ENCODE results near the gene GJA9. TPM values are rescaled to one million over a fixed set of nuclear protein-coding genes. Genes with fewer than 3 reads are reported as not detected.

The GJA9 gene
- polyA plus RNA-seq, 2 of the 4 experiments (the other 2 are of a cell fraction): not detected

DNA sequence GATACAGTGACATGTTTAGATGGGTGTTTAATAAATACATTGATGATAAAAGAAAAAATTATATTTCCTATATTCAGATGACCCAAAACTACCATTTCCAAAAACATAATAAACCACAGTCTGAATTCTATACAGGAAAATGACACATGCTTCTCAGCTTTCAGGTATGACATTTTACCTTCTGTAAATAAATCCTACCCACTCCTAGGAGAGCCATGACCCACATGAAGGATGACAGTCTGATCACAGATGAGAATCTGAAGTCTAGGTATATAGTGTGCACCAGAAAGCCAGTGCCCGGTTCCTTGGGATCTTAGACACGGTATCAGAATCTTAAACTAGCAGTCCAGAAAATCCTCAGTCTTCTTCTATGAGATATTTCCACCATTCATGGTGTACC lies 3.7 kb upstream of the GJA9 start (continued):
- TF ChIP-seq FOSL2 (IDR thresholded peaks at IDR 0.05): no peak
- TF ChIP-seq FOSL2 (CRISPR knock-in tag; IDR thresholded peaks at IDR 0.05): no peak
- no peak for TF ChIP-seq HOXB5 (CRISPR knock-in tag; IDR thresholded peaks at IDR 0.05)
- TF ChIP-seq POLR2AphosphoS2 (conservative IDR thresholded peaks at IDR 0.05; ENCODE audit: low read length): no peak

DNA sequence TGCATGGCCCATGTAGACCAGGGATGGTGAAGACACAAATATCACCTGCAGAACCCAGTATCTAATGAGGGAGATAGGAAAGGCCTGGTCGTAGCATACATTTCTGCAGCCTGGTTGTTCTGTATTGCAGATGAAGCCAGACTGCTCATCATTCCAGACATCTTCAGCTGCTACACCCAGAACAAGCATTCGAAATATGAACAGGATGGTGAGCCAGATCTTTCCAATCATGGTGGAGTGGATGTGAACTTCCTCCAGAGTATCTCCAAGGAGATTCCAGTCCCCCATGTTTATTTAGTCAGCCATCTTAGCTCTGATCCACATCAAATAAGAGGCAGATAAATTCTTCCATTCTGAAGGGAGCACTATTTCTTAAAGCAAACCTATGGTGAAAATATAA lies 5.6 kb downstream of the GJA9 start:
- no peak overlapping the region for H3K4me3 ChIP-seq
- POLR2A ChIA-PET: no interaction called here
- CTCF ChIA-PET: interaction anchor here (0.6 kb wide), 1 partner anchor 175 kb away, joined by 4 read pairs; no protein-coding TSS in a partner anchor
- ATAC-seq (no peak), DNase-seq (ENCODE audit: low read depth in 1 of 2, low spot score in 1 of 2) (no peak), FAIRE-seq (no peak)
- H3K4me2 ChIP-seq: no peak overlapping the region
- TF ChIP-seq HOXB5 (CRISPR knock-in tag; IDR thresholded peaks at IDR 0.05): no peak
- TF ChIP-seq CTCF (IDR thresholded peaks at IDR 0.05): no peak
- TF ChIP-seq USF2 (IDR thresholded peaks at IDR 0.05): no peak
- no peak for TF ChIP-seq HEYL (CRISPR knock-in tag; IDR thresholded peaks at IDR 0.05)
- no peak for TF ChIP-seq RARB (CRISPR knock-in tag; IDR thresholded peaks at IDR 0.05)
- TF ChIP-seq ESRRA (IDR thresholded peaks at IDR 0.05; ENCODE audit: borderline replicate concordance, low read length): no peak
- TF ChIP-seq CHD2 (IDR thresholded peaks at IDR 0.05; ENCODE audit: low read length, partially characterized antibody): no peak
- no peak for TF ChIP-seq NR3C1 (IDR thresholded peaks at IDR 0.05)
- no peak for TF ChIP-seq JUNB (IDR thresholded peaks at IDR 0.05)
- TF ChIP-seq FOSL2 (IDR thresholded peaks at IDR 0.05): no peak
- no peak for TF ChIP-seq FOSL2 (CRISPR knock-in tag; IDR thresholded peaks at IDR 0.05)
- H3K4me1 ChIP-seq: peaks cover 10% of the 10 kb centered on the region; the same call in 2 of the 3 replicates
- 53% methylated on average over 2 of the region's 2 CpGs for WGBS (ENCODE audit: missing lambda C conversion rate)
- H3K27ac ChIP-seq: no peak overlapping the region
- H3K9me3 ChIP-seq: no peaks in the 10 kb centered on the region

DNA sequence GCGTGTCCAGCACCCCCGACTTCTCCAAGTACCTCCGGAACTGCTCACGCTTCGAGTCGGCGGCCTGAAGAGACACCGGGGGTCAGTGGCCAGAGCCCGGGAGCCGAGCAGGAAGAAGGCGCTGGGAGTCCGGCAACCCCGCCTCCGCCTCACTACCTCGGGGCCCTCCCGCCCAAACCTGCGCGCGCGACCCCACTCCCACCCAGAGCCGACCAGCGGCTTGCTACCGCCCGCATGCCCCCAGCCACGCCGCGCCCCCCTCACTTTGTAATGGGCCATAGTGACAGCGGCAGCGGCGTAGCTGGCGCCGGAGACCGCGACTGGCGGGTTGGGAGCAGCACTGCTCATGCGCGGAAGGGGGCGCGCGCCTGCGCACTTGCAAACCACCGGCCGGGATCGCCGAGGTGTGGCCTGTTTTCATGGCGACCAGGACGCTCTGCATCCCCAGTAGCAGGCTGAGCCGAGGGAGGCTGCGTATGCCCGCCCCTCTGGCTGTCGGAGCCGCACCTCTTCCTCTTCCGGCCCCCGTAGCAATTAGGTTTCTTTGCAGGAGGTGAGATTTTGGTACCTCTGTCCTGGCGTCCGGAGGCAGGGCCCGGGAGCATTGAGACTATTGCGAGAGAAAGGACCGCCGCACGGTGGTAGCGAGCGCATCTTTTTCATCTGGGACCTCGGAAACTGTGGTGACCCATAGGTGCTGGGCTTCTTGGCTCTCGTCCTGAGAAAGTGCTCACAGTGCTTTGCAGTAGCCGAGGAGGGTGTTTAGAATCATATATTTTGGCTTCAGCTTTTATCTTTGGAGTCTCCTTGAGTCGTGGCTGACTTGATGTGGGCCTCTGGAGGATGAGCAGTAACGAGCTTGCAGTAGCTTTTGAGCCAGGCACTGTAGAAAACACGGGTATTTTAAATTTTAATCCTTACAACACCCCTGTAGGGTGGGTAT lies 8.1 kb downstream of the GJA9 start, which contains the start of gene MYCBP:
TSS of gene MYCBP (minus strand) at position 322 of the 943 bp plus-strand sequence. CDS start at position 279, 43 bp downstream.
- Histone ChIP-seq H3K4me1 (peaks cover 10% of the 10 kb centered on the region; the same call in 2 of the 3 replicates), H3K4me3 (peak within 1 kb of the TSS; percentile 63), H3K27ac (peak within 1 kb of the TSS; percentile 78 to 88), H3K9me3 (no peaks in the 10 kb centered on the region), H3K4me2 (peak within 1 kb of the TSS; percentile 98)
- ChIA-PET CTCF (interaction anchor here (1.2 kb wide), 1 partner anchor 219 kb away, joined by 3 read pairs; no protein-coding TSS in a partner anchor), POLR2A (no interaction called here)
- 3% methylated on average over 11 of the region's 69 CpGs for WGBS (ENCODE audit: missing lambda C conversion rate)
- FAIRE-seq: no peak
- DNase-seq (ENCODE audit: low read depth in 1 of 2, low spot score in 1 of 2): peak; percentile 93 to 94
- peak; percentile 99 to 100 for ATAC-seq
- TF ChIP-seq, protein P1, sequence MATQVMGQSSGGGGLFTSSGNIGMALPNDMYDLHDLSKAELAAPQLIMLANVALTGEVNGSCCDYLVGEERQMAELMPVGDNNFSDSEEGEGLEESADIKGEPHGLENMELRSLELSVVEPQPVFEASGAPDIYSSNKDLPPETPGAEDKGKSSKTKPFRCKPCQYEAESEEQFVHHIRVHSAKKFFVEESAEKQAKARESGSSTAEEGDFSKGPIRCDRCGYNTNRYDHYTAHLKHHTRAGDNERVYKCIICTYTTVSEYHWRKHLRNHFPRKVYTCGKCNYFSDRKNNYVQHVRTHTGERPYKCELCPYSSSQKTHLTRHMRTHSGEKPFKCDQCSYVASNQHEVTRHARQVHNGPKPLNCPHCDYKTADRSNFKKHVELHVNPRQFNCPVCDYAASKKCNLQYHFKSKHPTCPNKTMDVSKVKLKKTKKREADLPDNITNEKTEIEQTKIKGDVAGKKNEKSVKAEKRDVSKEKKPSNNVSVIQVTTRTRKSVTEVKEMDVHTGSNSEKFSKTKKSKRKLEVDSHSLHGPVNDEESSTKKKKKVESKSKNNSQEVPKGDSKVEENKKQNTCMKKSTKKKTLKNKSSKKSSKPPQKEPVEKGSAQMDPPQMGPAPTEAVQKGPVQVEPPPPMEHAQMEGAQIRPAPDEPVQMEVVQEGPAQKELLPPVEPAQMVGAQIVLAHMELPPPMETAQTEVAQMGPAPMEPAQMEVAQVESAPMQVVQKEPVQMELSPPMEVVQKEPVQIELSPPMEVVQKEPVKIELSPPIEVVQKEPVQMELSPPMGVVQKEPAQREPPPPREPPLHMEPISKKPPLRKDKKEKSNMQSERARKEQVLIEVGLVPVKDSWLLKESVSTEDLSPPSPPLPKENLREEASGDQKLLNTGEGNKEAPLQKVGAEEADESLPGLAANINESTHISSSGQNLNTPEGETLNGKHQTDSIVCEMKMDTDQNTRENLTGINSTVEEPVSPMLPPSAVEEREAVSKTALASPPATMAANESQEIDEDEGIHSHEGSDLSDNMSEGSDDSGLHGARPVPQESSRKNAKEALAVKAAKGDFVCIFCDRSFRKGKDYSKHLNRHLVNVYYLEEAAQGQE (IDR thresholded peaks at IDR 0.05): no peak
- no peak for TF ChIP-seq MYC (IDR thresholded peaks at IDR 0.05; ENCODE audit: borderline replicate concordance, low read length)
- TF ChIP-seq CTCF (IDR thresholded peaks at IDR 0.05): no peak
- no peak for TF ChIP-seq JUNB (IDR thresholded peaks at IDR 0.05)
- no peak for TF ChIP-seq PHF8 (IDR thresholded peaks at IDR 0.05; ENCODE audit: borderline replicate concordance, low read depth)
- TF ChIP-seq EHF (CRISPR knock-in tag; IDR thresholded peaks at IDR 0.05): no peak
- TF ChIP-seq RAD21 (conservative IDR thresholded peaks at IDR 0.05 in 1 of 2, IDR thresholded peaks at IDR 0.05 in 1 of 2): no peak
- peak; percentile 42 for TF ChIP-seq POLR2A (IDR thresholded peaks at IDR 0.05; ENCODE audit: low read length)
- TF ChIP-seq ATOH8 (CRISPR knock-in tag; IDR thresholded peaks at IDR 0.05; ENCODE audit: low read depth): no peak
- TF ChIP-seq HES2 (IDR thresholded peaks at IDR 0.05): no peak
- TF ChIP-seq NR3C1 (IDR thresholded peaks at IDR 0.05): no peak
- no peak for TF ChIP-seq FOXS1 (CRISPR knock-in tag; IDR thresholded peaks at IDR 0.05)

Measured in A549 (cell line).